Measurements from ENCODE around the gene USP17L5.
"Not testable (repeated sequence)": the region's sequence is repeated elsewhere in the genome, so short reads cannot be mapped to it uniquely, and the experiment has no call there.

Gene USP17L5, protein sequence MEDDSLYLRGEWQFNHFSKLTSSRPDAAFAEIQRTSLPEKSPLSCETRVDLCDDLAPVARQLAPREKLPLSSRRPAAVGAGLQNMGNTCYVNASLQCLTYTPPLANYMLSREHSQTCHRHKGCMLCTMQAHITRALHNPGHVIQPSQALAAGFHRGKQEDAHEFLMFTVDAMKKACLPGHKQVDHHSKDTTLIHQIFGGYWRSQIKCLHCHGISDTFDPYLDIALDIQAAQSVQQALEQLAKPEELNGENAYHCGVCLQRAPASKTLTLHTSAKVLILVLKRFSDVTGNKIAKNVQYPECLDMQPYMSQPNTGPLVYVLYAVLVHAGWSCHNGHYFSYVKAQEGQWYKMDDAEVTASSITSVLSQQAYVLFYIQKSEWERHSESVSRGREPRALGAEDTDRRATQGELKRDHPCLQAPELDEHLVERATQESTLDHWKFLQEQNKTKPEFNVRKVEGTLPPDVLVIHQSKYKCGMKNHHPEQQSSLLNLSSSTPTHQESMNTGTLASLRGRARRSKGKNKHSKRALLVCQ

DNA sequence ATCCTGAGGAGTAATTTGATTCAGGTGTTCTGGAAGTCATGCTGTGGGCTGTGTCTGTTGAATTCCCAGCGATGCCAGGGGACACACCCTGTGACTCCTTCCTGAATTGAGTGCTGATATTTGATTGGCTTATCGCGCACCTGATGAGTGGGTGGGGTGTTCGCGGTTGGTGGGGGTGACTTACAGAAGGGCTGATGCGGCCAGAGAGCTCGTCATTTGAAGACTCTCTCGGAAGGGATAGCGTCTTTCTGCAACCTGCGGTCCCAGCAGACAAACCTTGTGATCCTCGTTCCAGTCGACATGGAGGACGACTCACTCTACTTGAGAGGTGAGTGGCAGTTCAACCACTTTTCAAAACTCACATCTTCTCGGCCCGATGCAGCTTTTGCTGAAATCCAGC is at the start of gene USP17L5:
TSS of gene USP17L5 (plus strand) at position 301 of the 400 bp plus-strand sequence. CDS start at position 301, 0 bp downstream.
- not testable (repeated sequence) for H3K4me3 Mint-ChIP-seq; H3K36me3 Mint-ChIP-seq (ENCODE audit: insufficient read depth); H3K4me1 Mint-ChIP-seq; H3K27me3 Mint-ChIP-seq; H3K27ac Mint-ChIP-seq (ENCODE audit: low read depth); ATAC-seq (replicated peaks; ENCODE audit: extremely low read depth, poor library complexity, severe bottlenecking); H3K9me3 Mint-ChIP-seq; DNase-seq (ENCODE audit: low spot score in 2 of 2)

GRCh38 chr4:9324191-9324590 is 15.0 kb upstream of the USP17L5 start:
- ATAC-seq (replicated peaks; ENCODE audit: extremely low read depth, poor library complexity, severe bottlenecking); H3K27me3 Mint-ChIP-seq; H3K36me3 Mint-ChIP-seq (ENCODE audit: insufficient read depth); H3K9me3 Mint-ChIP-seq; H3K4me1 Mint-ChIP-seq; DNase-seq (ENCODE audit: low spot score in 2 of 2); H3K4me3 Mint-ChIP-seq; H3K27ac Mint-ChIP-seq (ENCODE audit: low read depth): not testable (repeated sequence)

GRCh38 chr4:9324865-9325264 is 14.3 kb upstream of the USP17L5 start, which contains the start of gene USP17L24:
TSS of gene USP17L24 (plus strand) at chr4:9325165. CDS start at chr4:9325165, 0 bp downstream.
- H3K27me3 Mint-ChIP-seq; H3K27ac Mint-ChIP-seq (ENCODE audit: low read depth); H3K36me3 Mint-ChIP-seq (ENCODE audit: insufficient read depth); H3K4me3 Mint-ChIP-seq; ATAC-seq (replicated peaks; ENCODE audit: extremely low read depth, poor library complexity, severe bottlenecking); DNase-seq (ENCODE audit: low spot score in 2 of 2); H3K4me1 Mint-ChIP-seq; H3K9me3 Mint-ChIP-seq: not testable (repeated sequence)

DNA sequence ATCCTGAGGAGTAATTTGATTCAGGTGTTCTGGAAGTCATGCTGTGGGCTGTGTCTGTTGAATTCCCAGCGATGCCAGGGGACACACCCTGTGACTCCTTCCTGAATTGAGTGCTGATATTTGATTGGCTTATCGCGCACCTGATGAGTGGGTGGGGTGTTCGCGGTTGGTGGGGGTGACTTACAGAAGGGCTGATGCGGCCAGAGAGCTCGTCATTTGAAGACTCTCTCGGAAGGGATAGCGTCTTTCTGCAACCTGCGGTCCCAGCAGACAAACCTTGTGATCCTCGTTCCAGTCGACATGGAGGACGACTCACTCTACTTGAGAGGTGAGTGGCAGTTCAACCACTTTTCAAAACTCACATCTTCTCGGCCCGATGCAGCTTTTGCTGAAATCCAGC is 9.6 kb upstream of the USP17L5 start, which contains the start of gene USP17L25:
TSS of gene USP17L25 (plus strand) at position 301 of the 400 bp plus-strand sequence. CDS start at position 301, 0 bp downstream.
- not testable (repeated sequence) for ATAC-seq (replicated peaks; ENCODE audit: extremely low read depth, poor library complexity, severe bottlenecking)

DNA sequence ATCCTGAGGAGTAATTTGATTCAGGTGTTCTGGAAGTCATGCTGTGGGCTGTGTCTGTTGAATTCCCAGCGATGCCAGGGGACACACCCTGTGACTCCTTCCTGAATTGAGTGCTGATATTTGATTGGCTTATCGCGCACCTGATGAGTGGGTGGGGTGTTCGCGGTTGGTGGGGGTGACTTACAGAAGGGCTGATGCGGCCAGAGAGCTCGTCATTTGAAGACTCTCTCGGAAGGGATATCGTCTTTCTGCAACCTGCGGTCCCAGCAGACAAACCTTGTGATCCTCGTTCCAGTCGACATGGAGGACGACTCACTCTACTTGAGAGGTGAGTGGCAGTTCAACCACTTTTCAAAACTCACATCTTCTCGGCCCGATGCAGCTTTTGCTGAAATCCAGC is 4.8 kb upstream of the USP17L5 start, which contains the start of gene USP17L26:
TSS of gene USP17L26 (plus strand) at position 301 of the 400 bp plus-strand sequence. CDS start at position 301, 0 bp downstream.
- H3K9me3 Mint-ChIP-seq; H3K4me1 Mint-ChIP-seq; ATAC-seq (replicated peaks; ENCODE audit: extremely low read depth, poor library complexity, severe bottlenecking); H3K36me3 Mint-ChIP-seq (ENCODE audit: insufficient read depth); H3K27me3 Mint-ChIP-seq; DNase-seq (ENCODE audit: low spot score in 2 of 2); H3K4me3 Mint-ChIP-seq; H3K27ac Mint-ChIP-seq (ENCODE audit: low read depth): not testable (repeated sequence)

More for the DNA sequence above, 9.6 kb upstream of the USP17L5 start, which contains the start of gene USP17L25:
- not testable (repeated sequence) for H3K36me3 Mint-ChIP-seq (ENCODE audit: insufficient read depth); H3K27ac Mint-ChIP-seq (ENCODE audit: low read depth); DNase-seq (ENCODE audit: low spot score in 2 of 2); H3K27me3 Mint-ChIP-seq; H3K4me3 Mint-ChIP-seq; H3K4me1 Mint-ChIP-seq; H3K9me3 Mint-ChIP-seq

- ATAC-seq (replicated peaks; ENCODE audit: extremely low read depth, poor library complexity, severe bottlenecking); DNase-seq (ENCODE audit: low spot score in 2 of 2); H3K27ac Mint-ChIP-seq (ENCODE audit: low read depth); H3K4me1 Mint-ChIP-seq; H3K4me3 Mint-ChIP-seq; H3K9me3 Mint-ChIP-seq; H3K27me3 Mint-ChIP-seq; H3K36me3 Mint-ChIP-seq (ENCODE audit: insufficient read depth): not testable (repeated sequence)
Observed at GRCh38 chr4:9343848-9344247, 4.6 kb downstream of the USP17L5 start, which contains the start of gene USP17L27. TSS of gene USP17L27 (plus strand) at chr4:9344148. CDS start at chr4:9344148, 0 bp downstream.

DNA sequence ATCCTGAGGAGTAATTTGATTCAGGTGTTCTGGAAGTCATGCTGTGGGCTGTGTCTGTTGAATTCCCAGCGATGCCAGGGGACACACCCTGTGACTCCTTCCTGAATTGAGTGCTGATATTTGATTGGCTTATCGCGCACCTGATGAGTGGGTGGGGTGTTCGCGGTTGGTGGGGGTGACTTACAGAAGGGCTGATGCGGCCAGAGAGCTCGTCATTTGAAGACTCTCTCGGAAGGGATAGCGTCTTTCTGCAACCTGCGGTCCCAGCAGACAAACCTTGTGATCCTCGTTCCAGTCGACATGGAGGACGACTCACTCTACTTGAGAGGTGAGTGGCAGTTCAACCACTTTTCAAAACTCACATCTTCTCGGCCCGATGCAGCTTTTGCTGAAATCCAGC is 9.4 kb downstream of the USP17L5 start, which contains the start of gene USP17L28:
TSS of gene USP17L28 (plus strand) at position 301 of the 400 bp plus-strand sequence. CDS start at position 301, 0 bp downstream.
- not testable (repeated sequence) for H3K9me3 Mint-ChIP-seq; H3K27ac Mint-ChIP-seq (ENCODE audit: low read depth); H3K27me3 Mint-ChIP-seq; ATAC-seq (replicated peaks; ENCODE audit: extremely low read depth, poor library complexity, severe bottlenecking); H3K4me1 Mint-ChIP-seq; DNase-seq (ENCODE audit: low spot score in 2 of 2); H3K36me3 Mint-ChIP-seq (ENCODE audit: insufficient read depth); H3K4me3 Mint-ChIP-seq

GRCh38 chr4:9350866-9351265 is 11.7 kb downstream of the USP17L5 start:
- not testable (repeated sequence) for H3K36me3 Mint-ChIP-seq (ENCODE audit: insufficient read depth); H3K27ac Mint-ChIP-seq (ENCODE audit: low read depth); H3K4me3 Mint-ChIP-seq; H3K4me1 Mint-ChIP-seq; H3K27me3 Mint-ChIP-seq; H3K9me3 Mint-ChIP-seq; ATAC-seq (replicated peaks; ENCODE audit: extremely low read depth, poor library complexity, severe bottlenecking)
- DNase-seq (ENCODE audit: low spot score in 2 of 2) = peak in 1 of 2 donors; percentile 32

GRCh38 chr4:9353338-9353737 is 14.1 kb downstream of the USP17L5 start, which contains the start of gene USP17L29:
TSS of gene USP17L29 (plus strand) at chr4:9353638. CDS start at chr4:9353638, 0 bp downstream.
- not testable (repeated sequence) for H3K4me1 Mint-ChIP-seq; H3K9me3 Mint-ChIP-seq; H3K27ac Mint-ChIP-seq (ENCODE audit: low read depth); H3K4me3 Mint-ChIP-seq; H3K36me3 Mint-ChIP-seq (ENCODE audit: insufficient read depth); H3K27me3 Mint-ChIP-seq; DNase-seq (ENCODE audit: low spot score in 2 of 2); ATAC-seq (replicated peaks; ENCODE audit: extremely low read depth, poor library complexity, severe bottlenecking)

GRCh38 chr4:9362829-9363228 is 23.6 kb downstream of the USP17L5 start, which contains the start of gene USP17L30:
TSS of gene USP17L30 (plus strand) at chr4:9363129. CDS start at chr4:9363129, 0 bp downstream.
- not testable (repeated sequence) for H3K36me3 Mint-ChIP-seq (ENCODE audit: insufficient read depth); H3K27ac Mint-ChIP-seq (ENCODE audit: low read depth); H3K9me3 Mint-ChIP-seq; H3K4me3 Mint-ChIP-seq; H3K4me1 Mint-ChIP-seq; DNase-seq (ENCODE audit: low spot score in 2 of 2); ATAC-seq (replicated peaks; ENCODE audit: extremely low read depth, poor library complexity, severe bottlenecking); H3K27me3 Mint-ChIP-seq

DNA sequence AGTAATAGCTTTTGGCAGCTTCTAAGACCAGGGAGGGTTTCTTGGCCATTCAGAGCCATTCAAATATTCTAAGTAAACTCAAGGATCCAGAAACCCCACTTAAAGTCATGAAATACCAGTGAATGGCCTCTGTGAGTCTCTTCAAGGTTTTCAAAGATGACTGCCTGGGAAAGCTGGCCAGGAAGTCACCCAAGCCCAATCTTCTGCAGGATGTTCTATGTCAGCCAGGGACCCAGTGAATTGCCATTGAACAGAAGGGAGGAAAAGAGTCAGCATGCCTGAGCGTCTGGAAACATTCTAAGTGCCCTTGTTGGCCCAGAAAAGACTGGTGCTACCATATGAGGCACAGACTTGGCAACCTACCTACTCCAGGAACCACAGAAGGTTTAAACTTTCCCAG is 40.7 kb downstream of the USP17L5 start:
- H3K9me3 Mint-ChIP-seq; H3K4me1 Mint-ChIP-seq; DNase-seq (ENCODE audit: low spot score in 2 of 2); H3K27ac Mint-ChIP-seq (ENCODE audit: low read depth); H3K27me3 Mint-ChIP-seq; H3K4me3 Mint-ChIP-seq; H3K36me3 Mint-ChIP-seq (ENCODE audit: insufficient read depth); ATAC-seq (replicated peaks; ENCODE audit: extremely low read depth, poor library complexity, severe bottlenecking): not testable (repeated sequence)

- H3K27me3 Mint-ChIP-seq; H3K4me1 Mint-ChIP-seq; H3K27ac Mint-ChIP-seq (ENCODE audit: low read depth); H3K4me3 Mint-ChIP-seq; ATAC-seq (replicated peaks; ENCODE audit: extremely low read depth, poor library complexity, severe bottlenecking); H3K36me3 Mint-ChIP-seq (ENCODE audit: insufficient read depth); H3K9me3 Mint-ChIP-seq; DNase-seq (ENCODE audit: low spot score in 2 of 2): not testable (repeated sequence)
Observed at GRCh38 chr4:9381012-9381534, 41.9 kb downstream of the USP17L5 start.
